ENCODE data around the gene MUC15.

DNA sequence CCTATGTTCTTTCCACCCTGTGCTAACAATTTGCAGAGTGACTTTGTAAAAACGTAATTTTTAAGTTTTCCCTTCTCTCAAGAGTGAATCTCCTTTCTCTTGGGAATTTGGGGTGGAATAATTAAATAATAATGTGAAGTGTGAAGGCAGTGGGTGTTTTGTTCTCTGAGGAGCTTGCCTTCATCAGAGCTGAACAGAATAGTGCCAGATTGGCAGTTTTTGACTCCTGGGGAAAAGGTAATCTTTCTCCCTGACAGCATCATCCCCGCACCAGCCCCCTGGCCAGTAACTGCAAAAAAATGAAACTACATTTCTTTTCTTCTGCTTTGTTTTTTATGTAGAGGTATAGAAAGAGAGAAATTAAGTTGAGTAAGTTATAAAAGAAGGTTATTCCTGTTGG is 59.9 kb downstream of the MUC15 start:
- TF ChIP-seq, protein P1, sequence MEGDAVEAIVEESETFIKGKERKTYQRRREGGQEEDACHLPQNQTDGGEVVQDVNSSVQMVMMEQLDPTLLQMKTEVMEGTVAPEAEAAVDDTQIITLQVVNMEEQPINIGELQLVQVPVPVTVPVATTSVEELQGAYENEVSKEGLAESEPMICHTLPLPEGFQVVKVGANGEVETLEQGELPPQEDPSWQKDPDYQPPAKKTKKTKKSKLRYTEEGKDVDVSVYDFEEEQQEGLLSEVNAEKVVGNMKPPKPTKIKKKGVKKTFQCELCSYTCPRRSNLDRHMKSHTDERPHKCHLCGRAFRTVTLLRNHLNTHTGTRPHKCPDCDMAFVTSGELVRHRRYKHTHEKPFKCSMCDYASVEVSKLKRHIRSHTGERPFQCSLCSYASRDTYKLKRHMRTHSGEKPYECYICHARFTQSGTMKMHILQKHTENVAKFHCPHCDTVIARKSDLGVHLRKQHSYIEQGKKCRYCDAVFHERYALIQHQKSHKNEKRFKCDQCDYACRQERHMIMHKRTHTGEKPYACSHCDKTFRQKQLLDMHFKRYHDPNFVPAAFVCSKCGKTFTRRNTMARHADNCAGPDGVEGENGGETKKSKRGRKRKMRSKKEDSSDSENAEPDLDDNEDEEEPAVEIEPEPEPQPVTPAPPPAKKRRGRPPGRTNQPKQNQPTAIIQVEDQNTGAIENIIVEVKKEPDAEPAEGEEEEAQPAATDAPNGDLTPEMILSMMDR (conservative IDR thresholded peaks at IDR 0.05 in 1 of 2, IDR thresholded peaks at IDR 0.05 in 1 of 2; ENCODE audit: extremely low read depth in 1 of 2, insufficient read depth in 1 of 2, low read depth in 1 of 2, low read length in 2 of 2), result no peak
- no peak for TF ChIP-seq EZH2 (IDR thresholded peaks at IDR 0.05; ENCODE audit: borderline replicate concordance, low read length)
